Eye (tissue), 1 donor: ENCODE data around the gene CDH12.
A peak's percentile ranks its signal among the peaks of the same experiment; 100 is the strongest.

Experiments used
- DNase-seq: peaks from one replicate; pipeline ENCODE4 v3.0.0-alpha.2; 2015

Gene CDH12

GRCh38 chr5:21919414-21920022 is 933.6 kb downstream of the CDH12 start:
- DNase-seq: peak; percentile 89

GRCh38 chr5:21918451-21918850 is 934.7 kb downstream of the CDH12 start:
- peak; percentile 32 for DNase-seq

GRCh38 chr5:21910731-21911130 is 942.4 kb downstream of the CDH12 start:
- DNase-seq: no peak

- no peak for DNase-seq
Measured at GRCh38 chr5:21895766-21896350, 957.3 kb downstream of the CDH12 start.

- DNase-seq: no peak
Measured at GRCh38 chr5:21893161-21893560, 960.0 kb downstream of the CDH12 start.

GRCh38 chr5:21889581-21889980 is 963.6 kb downstream of the CDH12 start:
- DNase-seq: no peak

- no peak for DNase-seq
Measured at GRCh38 chr5:21882074-21882745, 970.9 kb downstream of the CDH12 start.

- no peak for DNase-seq
Measured at GRCh38 chr5:21880164-21880563, 973.0 kb downstream of the CDH12 start.

- peak; percentile 33 for DNase-seq
Measured at GRCh38 chr5:21862986-21863385, 990.2 kb downstream of the CDH12 start.

- DNase-seq: no peak
Measured at GRCh38 chr5:21858441-21858840, 994.7 kb downstream of the CDH12 start.

GRCh38 chr5:21856987-21857386 is 996.2 kb downstream of the CDH12 start:
- DNase-seq: peak; percentile 60

GRCh38 chr5:21847300-21847699 is 1005.8 kb downstream of the CDH12 start:
- no peak for DNase-seq

GRCh38 chr5:21844960-21845359 is 1008.2 kb downstream of the CDH12 start:
- DNase-seq: no peak

- no peak for DNase-seq
Measured at GRCh38 chr5:21834863-21835262, 1018.3 kb downstream of the CDH12 start.

- no peak for DNase-seq
Measured at GRCh38 chr5:21831145-21831787, 1021.9 kb downstream of the CDH12 start.

- DNase-seq: no peak
Measured at GRCh38 chr5:21826884-21827283, 1026.3 kb downstream of the CDH12 start.

GRCh38 chr5:21823588-21823987 is 1029.6 kb downstream of the CDH12 start:
- DNase-seq: no peak

GRCh38 chr5:21823076-21823574 is 1030.0 kb downstream of the CDH12 start:
- DNase-seq: no peak

- DNase-seq: no peak
Measured at GRCh38 chr5:21820527-21820926, 1032.6 kb downstream of the CDH12 start.

GRCh38 chr5:21818370-21818720 is 1034.8 kb downstream of the CDH12 start:
- DNase-seq: no peak

- DNase-seq: peak; percentile 25
Measured at GRCh38 chr5:21817668-21818369, 1035.3 kb downstream of the CDH12 start.

GRCh38 chr5:21810737-21811316 is 1042.3 kb downstream of the CDH12 start:
- DNase-seq: peak; percentile 67

GRCh38 chr5:21809611-21810010 is 1043.5 kb downstream of the CDH12 start:
- DNase-seq: no peak
